Immature natural killer cell (primary cell): Measurements from ENCODE around the gene RBFOX1. TPM values are rescaled to one million over a fixed set of nuclear protein-coding genes. Genes with fewer than 3 reads are reported as not detected.

Experiments
- DNase-seq, 3 donors: peaks; one replicate each; pipeline ENCODE4 v3.0.0; 2022; ENCODE audit warnings: mixed read lengths in 1 of 3
- H3K27ac Mint-ChIP-seq, 6 donors: one replicate each; pipeline ENCODE4 v1.8.0; 2020; ENCODE audit warnings: mixed read lengths in 6 of 6, mild to moderate bottlenecking in 5 of 6, inconsistent platforms in 4 of 6, moderate library complexity in 3 of 6
- H3K27me3 Mint-ChIP-seq, 3 donors: one replicate each; pipeline ENCODE4 v1.8.0; 2020 to 2021; ENCODE audit warnings: low read depth in 3 of 3, mild to moderate bottlenecking in 3 of 3, mixed read lengths in 3 of 3, moderate library complexity in 3 of 3, inconsistent platforms in 1 of 3
- H3K36me3 Mint-ChIP-seq, 3 donors: one replicate each; pipeline ENCODE4 v1.8.0; 2020; ENCODE audit warnings: mixed read lengths in 3 of 3, inconsistent platforms in 2 of 3, mild to moderate bottlenecking in 2 of 3
- H3K4me1 Mint-ChIP-seq, 2 donors: one replicate each; pipeline ENCODE4 v1.8.0; 2020; ENCODE audit warnings: inconsistent platforms in 2 of 2, mild to moderate bottlenecking in 2 of 2, mixed read lengths in 2 of 2, moderate library complexity in 1 of 2
- H3K4me3 Mint-ChIP-seq, 5 donors: one replicate each; pipeline ENCODE4 v1.8.0; 2020; ENCODE audit warnings: mild to moderate bottlenecking in 5 of 5, mixed read lengths in 5 of 5, inconsistent platforms in 3 of 5, moderate library complexity in 3 of 5
- H3K9me3 Mint-ChIP-seq, 6 donors: one replicate each; pipeline ENCODE4 v1.8.0; 2020; ENCODE audit warnings: mild to moderate bottlenecking in 6 of 6, mixed read lengths in 6 of 6, inconsistent platforms in 4 of 6, moderate library complexity in 3 of 6
- polyA plus RNA-seq, 3 donors: library from polyadenylated mRNA; unstranded; fragments of 300-500 nt; fragmentation: Illumina TruSeq; gene quantifications; one replicate each; pipeline ENCODE4 v1.2.3, GENCODE V29; 2021

The RBFOX1 gene
- polyA plus RNA-seq, 3 donors from 2014 or later: not detected

GRCh38 chr16:7449306-7449705, 116.7 kb downstream of the RBFOX1 start:
- no peak overlapping the region for H3K4me3 Mint-ChIP-seq
- H3K36me3 Mint-ChIP-seq: no peaks in the 10 kb centered on the region
- DNase-seq: no peak
- H3K9me3 Mint-ChIP-seq: peaks cover 3 to 40% (median 21%) of the 10 kb centered on the region in 6 donors
- no peaks in the 10 kb centered on the region for H3K4me1 Mint-ChIP-seq
- H3K27me3 Mint-ChIP-seq: peaks cover 0 to 4% (median 1%) of the 10 kb centered on the region in 3 donors
- H3K27ac Mint-ChIP-seq: no peak overlapping the region

GRCh38 chr16:7449808-7450207, 117.2 kb downstream of the RBFOX1 start:
- Mint-ChIP-seq H3K27ac (no peak overlapping the region), H3K4me3 (no peak overlapping the region), H3K9me3 (peaks cover 3 to 37% (median 21%) of the 10 kb centered on the region in 6 donors), H3K36me3 (no peaks in the 10 kb centered on the region), H3K27me3 (peaks cover 0 to 4% (median 1%) of the 10 kb centered on the region in 3 donors), H3K4me1 (no peaks in the 10 kb centered on the region)
- DNase-seq: no peak

GRCh38 chr16:7450440-7450839, 117.8 kb downstream of the RBFOX1 start:
- no peaks in the 10 kb centered on the region for H3K36me3 Mint-ChIP-seq
- no peak overlapping the region for H3K4me3 Mint-ChIP-seq
- H3K27ac Mint-ChIP-seq: no peak overlapping the region

GRCh38 chr16:7452090-7452489, 119.4 kb downstream of the RBFOX1 start:
- Mint-ChIP-seq H3K4me1 (no peaks in the 10 kb centered on the region), H3K4me3 (no peak overlapping the region), H3K36me3 (no peaks in the 10 kb centered on the region), H3K27ac (no peak overlapping the region), H3K27me3 (peaks cover 0 to 2% (median 1%) of the 10 kb centered on the region in 3 donors), H3K9me3 (peaks cover 3 to 33% (median 17%) of the 10 kb centered on the region in 6 donors)
- DNase-seq: no peak

More at GRCh38 chr16:7450440-7450839, 117.8 kb downstream of the RBFOX1 start:
- DNase-seq: no peak
- Mint-ChIP-seq H3K9me3 (peaks cover 3 to 35% (median 21%) of the 10 kb centered on the region in 6 donors), H3K4me1 (no peaks in the 10 kb centered on the region), H3K27me3 (peaks cover 0 to 2% (median 1%) of the 10 kb centered on the region in 3 donors)

GRCh38 chr16:7456211-7456610, 123.6 kb downstream of the RBFOX1 start:
- no peak for DNase-seq
- Mint-ChIP-seq H3K9me3 (peaks cover 0 to 32% (median 14%) of the 10 kb centered on the region in 6 donors), H3K4me1 (no peaks in the 10 kb centered on the region), H3K4me3 (no peak overlapping the region), H3K27me3 (peaks cover 0 to 2% (median 1%) of the 10 kb centered on the region in 3 donors), H3K27ac (no peak overlapping the region), H3K36me3 (no peaks in the 10 kb centered on the region)

- H3K4me1 Mint-ChIP-seq: no peaks in the 10 kb centered on the region
- H3K4me3 Mint-ChIP-seq: no peak overlapping the region
- peaks cover 0 to 1% (median 0%) of the 10 kb centered on the region in 3 donors for H3K27me3 Mint-ChIP-seq
- no peak overlapping the region for H3K27ac Mint-ChIP-seq
- H3K9me3 Mint-ChIP-seq: peaks cover 0 to 33% (median 11%) of the 10 kb centered on the region in 6 donors
- no peaks in the 10 kb centered on the region for H3K36me3 Mint-ChIP-seq
- DNase-seq: no peak
Measured at GRCh38 chr16:7458144-7458543, 125.5 kb downstream of the RBFOX1 start.

- Mint-ChIP-seq H3K36me3 (no peaks in the 10 kb centered on the region), H3K4me1 (no peaks in the 10 kb centered on the region), H3K9me3 (peaks cover 0 to 24% (median 5%) of the 10 kb centered on the region in 6 donors), H3K4me3 (no peak overlapping the region), H3K27me3 (peaks cover 0 to 1% (median 0%) of the 10 kb centered on the region in 3 donors), H3K27ac (no peak overlapping the region)
- DNase-seq: no peak
Measured at GRCh38 chr16:7470344-7470743, 137.7 kb downstream of the RBFOX1 start.

- H3K4me3 Mint-ChIP-seq: no peak overlapping the region
- no peak overlapping the region for H3K27ac Mint-ChIP-seq
- no peaks in the 10 kb centered on the region for H3K4me1 Mint-ChIP-seq
- no peak for DNase-seq
- H3K27me3 Mint-ChIP-seq: peaks cover 0 to 1% (median 0%) of the 10 kb centered on the region in 3 donors
- H3K9me3 Mint-ChIP-seq: peaks cover 0 to 21% (median 5%) of the 10 kb centered on the region in 6 donors
- H3K36me3 Mint-ChIP-seq: no peaks in the 10 kb centered on the region
Measured at GRCh38 chr16:7471268-7471667, 138.6 kb downstream of the RBFOX1 start.

- no peak overlapping the region for H3K4me3 Mint-ChIP-seq
- no peaks in the 10 kb centered on the region for H3K4me1 Mint-ChIP-seq
- no peak overlapping the region for H3K27ac Mint-ChIP-seq
- H3K27me3 Mint-ChIP-seq: peaks cover 0 to 2% (median 1%) of the 10 kb centered on the region in 3 donors
- peaks cover 0 to 6% (median 3%) of the 10 kb centered on the region in 6 donors for H3K9me3 Mint-ChIP-seq
- DNase-seq: no peak
- no peaks in the 10 kb centered on the region for H3K36me3 Mint-ChIP-seq
Measured at GRCh38 chr16:7482032-7482431, 149.4 kb downstream of the RBFOX1 start.

GRCh38 chr16:7482596-7483290, 150.1 kb downstream of the RBFOX1 start:
- DNase-seq: no peak
- Mint-ChIP-seq H3K4me1 (no peaks in the 10 kb centered on the region), H3K36me3 (no peaks in the 10 kb centered on the region), H3K27me3 (peaks cover 0 to 2% (median 2%) of the 10 kb centered on the region in 3 donors), H3K4me3 (no peak overlapping the region), H3K27ac (no peak overlapping the region), H3K9me3 (peaks cover 0 to 7% (median 3%) of the 10 kb centered on the region in 6 donors)

- H3K4me3 Mint-ChIP-seq: no peak overlapping the region
- H3K9me3 Mint-ChIP-seq: peaks cover 0 to 29% (median 3%) of the 10 kb centered on the region in 6 donors
- H3K4me1 Mint-ChIP-seq: no peaks in the 10 kb centered on the region
- H3K27me3 Mint-ChIP-seq: peaks cover 0 to 2% (median 0%) of the 10 kb centered on the region in 3 donors
- H3K36me3 Mint-ChIP-seq: no peaks in the 10 kb centered on the region
- H3K27ac Mint-ChIP-seq: no peak overlapping the region
- no peak for DNase-seq
Measured at GRCh38 chr16:7487574-7488323, 155.1 kb downstream of the RBFOX1 start.

GRCh38 chr16:7492122-7492521, 159.5 kb downstream of the RBFOX1 start:
- peaks cover 0 to 37% (median 5%) of the 10 kb centered on the region in 6 donors for H3K9me3 Mint-ChIP-seq
- no peak for DNase-seq
- H3K27ac Mint-ChIP-seq: no peak overlapping the region
- no peaks in the 10 kb centered on the region for H3K36me3 Mint-ChIP-seq
- no peak overlapping the region for H3K4me3 Mint-ChIP-seq
- no peaks in the 10 kb centered on the region for H3K27me3 Mint-ChIP-seq
- no peaks in the 10 kb centered on the region for H3K4me1 Mint-ChIP-seq

GRCh38 chr16:7493133-7493532, 160.5 kb downstream of the RBFOX1 start:
- DNase-seq: no peak
- Mint-ChIP-seq H3K4me1 (no peaks in the 10 kb centered on the region), H3K4me3 (no peak overlapping the region), H3K27me3 (no peaks in the 10 kb centered on the region), H3K9me3 (peaks cover 0 to 39% (median 5%) of the 10 kb centered on the region in 6 donors), H3K36me3 (no peaks in the 10 kb centered on the region), H3K27ac (no peak overlapping the region)

- peaks cover 0 to 2% (median 0%) of the 10 kb centered on the region in 3 donors for H3K27me3 Mint-ChIP-seq
- H3K27ac Mint-ChIP-seq: no peak overlapping the region
- H3K9me3 Mint-ChIP-seq: peaks cover under 1 to 25% (median 8%) of the 10 kb centered on the region in 6 donors
- no peaks in the 10 kb centered on the region for H3K36me3 Mint-ChIP-seq
- no peaks in the 10 kb centered on the region for H3K4me1 Mint-ChIP-seq
- no peak overlapping the region for H3K4me3 Mint-ChIP-seq
- DNase-seq: no peak
Measured at GRCh38 chr16:7497691-7498090, 165.0 kb downstream of the RBFOX1 start.
